ENCODE measurements around the gene SIRPA.

SIRPA gene

DNA sequence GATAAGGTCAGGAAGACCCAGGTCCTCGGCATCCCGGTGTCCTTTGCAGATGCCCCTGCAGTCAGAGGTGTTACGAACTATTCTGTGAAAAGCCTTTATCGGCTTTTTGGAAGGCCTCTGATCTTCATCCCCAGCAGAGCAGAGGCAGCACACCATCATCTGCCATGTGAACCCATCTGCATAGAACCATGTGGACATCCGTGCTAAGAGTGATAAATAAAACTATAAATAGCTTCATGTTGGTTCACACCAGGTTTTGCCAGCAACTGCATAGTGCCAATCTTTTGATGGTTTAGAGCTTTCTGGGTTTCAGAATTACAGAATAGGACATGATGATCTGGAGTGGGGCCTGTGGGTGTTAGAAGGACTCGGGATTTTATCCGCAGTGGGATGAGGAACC is 33.6 kb downstream of the SIRPA start:
- Histone ChIP-seq H3K79me2 (no peaks in the 10 kb centered on the region), H3K4me2 (ENCODE audit: low read length) (no peak overlapping the region), H3K9me3 (ENCODE audit: control insufficient read depth, low read length) (no peaks in the 10 kb centered on the region), H3K27ac (no peak overlapping the region), H2AFZ (no peak overlapping the region), H3K9ac (no peak overlapping the region), H3K4me1 (no peaks in the 10 kb centered on the region), H3K36me3 (ENCODE audit: control insufficient read depth, insufficient read depth, low read length) (no peaks in the 10 kb centered on the region), H3K4me3 (ENCODE audit: low read depth, low read length) (no peak overlapping the region), H3K27me3 (ENCODE audit: control insufficient read depth, insufficient read depth, low read length) (no peaks in the 10 kb centered on the region)
- TF ChIP-seq, protein P1, sequence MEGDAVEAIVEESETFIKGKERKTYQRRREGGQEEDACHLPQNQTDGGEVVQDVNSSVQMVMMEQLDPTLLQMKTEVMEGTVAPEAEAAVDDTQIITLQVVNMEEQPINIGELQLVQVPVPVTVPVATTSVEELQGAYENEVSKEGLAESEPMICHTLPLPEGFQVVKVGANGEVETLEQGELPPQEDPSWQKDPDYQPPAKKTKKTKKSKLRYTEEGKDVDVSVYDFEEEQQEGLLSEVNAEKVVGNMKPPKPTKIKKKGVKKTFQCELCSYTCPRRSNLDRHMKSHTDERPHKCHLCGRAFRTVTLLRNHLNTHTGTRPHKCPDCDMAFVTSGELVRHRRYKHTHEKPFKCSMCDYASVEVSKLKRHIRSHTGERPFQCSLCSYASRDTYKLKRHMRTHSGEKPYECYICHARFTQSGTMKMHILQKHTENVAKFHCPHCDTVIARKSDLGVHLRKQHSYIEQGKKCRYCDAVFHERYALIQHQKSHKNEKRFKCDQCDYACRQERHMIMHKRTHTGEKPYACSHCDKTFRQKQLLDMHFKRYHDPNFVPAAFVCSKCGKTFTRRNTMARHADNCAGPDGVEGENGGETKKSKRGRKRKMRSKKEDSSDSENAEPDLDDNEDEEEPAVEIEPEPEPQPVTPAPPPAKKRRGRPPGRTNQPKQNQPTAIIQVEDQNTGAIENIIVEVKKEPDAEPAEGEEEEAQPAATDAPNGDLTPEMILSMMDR (IDR thresholded peaks at IDR 0.05): no peak

GRCh38 chr20:1929460-1929859 is 34.3 kb downstream of the SIRPA start:
- no peaks in the 10 kb centered on the region for H3K4me1 ChIP-seq
- no peaks in the 10 kb centered on the region for H3K36me3 ChIP-seq (ENCODE audit: control insufficient read depth, insufficient read depth, low read length)

DNA sequence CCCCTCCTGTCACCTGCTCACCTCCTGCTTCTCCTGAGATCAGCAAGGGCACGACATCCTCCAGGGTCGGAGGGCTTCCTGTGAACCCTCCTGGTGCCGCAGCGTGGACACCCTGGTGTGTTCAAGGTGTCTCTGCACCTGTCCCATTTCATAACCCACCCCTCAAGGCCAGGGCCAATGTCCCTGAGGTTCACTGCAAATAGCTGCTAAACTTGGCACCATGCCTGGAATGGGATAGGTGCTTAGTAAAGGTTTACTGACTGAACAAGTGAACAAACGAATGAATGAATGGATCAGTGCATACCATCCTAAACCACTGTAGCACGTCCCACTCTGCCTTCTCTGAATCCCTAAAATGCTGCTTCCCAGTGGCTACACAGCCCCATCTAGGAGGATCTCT is 35.0 kb downstream of the SIRPA start:
- Histone ChIP-seq H3K9ac (no peak overlapping the region), H3K4me2 (ENCODE audit: low read length) (no peak overlapping the region), H3K4me3 (ENCODE audit: low read depth, low read length) (no peak overlapping the region), H3K27ac (no peak overlapping the region), H3K27me3 (ENCODE audit: control insufficient read depth, insufficient read depth, low read length) (no peaks in the 10 kb centered on the region), H3K36me3 (ENCODE audit: control insufficient read depth, insufficient read depth, low read length) (no peaks in the 10 kb centered on the region), H3K79me2 (no peaks in the 10 kb centered on the region), H3K4me1 (no peaks in the 10 kb centered on the region), H3K9me3 (ENCODE audit: control insufficient read depth, low read length) (no peaks in the 10 kb centered on the region), H2AFZ (no peak overlapping the region)
- TF ChIP-seq, protein P1 (IDR thresholded peaks at IDR 0.05): no peak

More at GRCh38 chr20:1929460-1929859, 34.3 kb downstream of the SIRPA start:
- TF ChIP-seq, protein P1 (IDR thresholded peaks at IDR 0.05): no peak
- no peaks in the 10 kb centered on the region for H3K9me3 ChIP-seq (ENCODE audit: control insufficient read depth, low read length)
- no peaks in the 10 kb centered on the region for H3K79me2 ChIP-seq
- no peak overlapping the region for H3K27ac ChIP-seq
- no peak overlapping the region for H3K4me3 ChIP-seq (ENCODE audit: low read depth, low read length)
- H2AFZ ChIP-seq: no peak overlapping the region
- no peak overlapping the region for H3K4me2 ChIP-seq (ENCODE audit: low read length)
- no peaks in the 10 kb centered on the region for H3K27me3 ChIP-seq (ENCODE audit: control insufficient read depth, insufficient read depth, low read length)
- H3K9ac ChIP-seq: no peak overlapping the region

GRCh38 chr20:1931830-1932229 is 36.6 kb downstream of the SIRPA start:
- Histone ChIP-seq H3K4me1 (no peaks in the 10 kb centered on the region), H3K4me3 (ENCODE audit: low read depth, low read length) (no peak overlapping the region), H3K27ac (no peak overlapping the region), H3K79me2 (no peaks in the 10 kb centered on the region), H3K27me3 (ENCODE audit: control insufficient read depth, insufficient read depth, low read length) (no peaks in the 10 kb centered on the region), H3K4me2 (ENCODE audit: low read length) (no peak overlapping the region), H3K9ac (no peak overlapping the region), H2AFZ (no peak overlapping the region), H3K9me3 (ENCODE audit: control insufficient read depth, low read length) (no peaks in the 10 kb centered on the region), H3K36me3 (ENCODE audit: control insufficient read depth, insufficient read depth, low read length) (no peaks in the 10 kb centered on the region)
- TF ChIP-seq, protein P1 (IDR thresholded peaks at IDR 0.05): no peak

GRCh38 chr20:1932971-1933370 is 37.8 kb downstream of the SIRPA start:
- no peak overlapping the region for H3K9ac ChIP-seq
- H3K27me3 ChIP-seq (ENCODE audit: control insufficient read depth, insufficient read depth, low read length): no peaks in the 10 kb centered on the region
- H3K4me1 ChIP-seq: no peaks in the 10 kb centered on the region
- H3K79me2 ChIP-seq: no peaks in the 10 kb centered on the region
- no peak overlapping the region for H3K4me3 ChIP-seq (ENCODE audit: low read depth, low read length)
- TF ChIP-seq, protein P1 (IDR thresholded peaks at IDR 0.05): no peak
- no peak overlapping the region for H2AFZ ChIP-seq
- no peak overlapping the region for H3K4me2 ChIP-seq (ENCODE audit: low read length)
- no peaks in the 10 kb centered on the region for H3K9me3 ChIP-seq (ENCODE audit: control insufficient read depth, low read length)
- H3K27ac ChIP-seq: no peak overlapping the region
- no peaks in the 10 kb centered on the region for H3K36me3 ChIP-seq (ENCODE audit: control insufficient read depth, insufficient read depth, low read length)

Data from parathyroid adenoma (tissue), 2 donors.